HEK293 (cell line): ENCODE results near the gene CAPRIN1.
A peak's percentile ranks its signal among the peaks of the same experiment; 100 is the strongest.

ENCODE experiments used
- CTCF ChIA-PET: fragments of 350-600 bp; formaldehyde crosslinking; extraction: SDS; loops from one replicate; lab custom pipeline; 2021; ENCODE audit warnings: antibody characterized with exemption; lab: Yijun Ruan, JAX
- POLR2A ChIA-PET: fragments of 300-600 bp; formaldehyde crosslinking; extraction: SDS; loops from one replicate; lab custom pipeline; 2020; ENCODE audit warnings: antibody characterized with exemption, inconsistent platforms; lab: Yijun Ruan, JAX
- H3K27ac ChIP-seq: fragments of 200-500 bp; sonication (Bioruptor generic); 2 replicates; pipeline ENCODE4 v1.5.1; 2014; ENCODE audit warnings: low read depth, low read length, control low read depth, inconsistent platforms; ENCODE audit errors: extremely low read depth
- H3K36me3 ChIP-seq, 2 experiments: fragments of 200-500 bp in 1 of 2; sonication (Bioruptor generic) in 1 of 2; 1 replicate in 1 of 2; 2 replicates in 1 of 2; pipeline ENCODE4 v1.5.1; 2014 to 2017; ENCODE audit warnings: inconsistent platforms in 2 of 2, low read length in 2 of 2; ENCODE audit not compliant: control insufficient read depth in 2 of 2, insufficient read depth in 1 of 2
- H3K4me1 ChIP-seq: fragments of 200-500 bp; sonication (Bioruptor generic); 2 replicates; pipeline ENCODE4 v1.5.1; 2014; ENCODE audit warnings: mild to moderate bottlenecking, low read length, inconsistent platforms; ENCODE audit not compliant: control insufficient read depth, insufficient read depth
- H3K4me3 ChIP-seq: 2 replicates; pipeline ENCODE4 v1.5.1; 2011; ENCODE audit warnings: low read depth, mild to moderate bottlenecking, control low read depth, low read length, moderate library complexity
- H3K9me3 ChIP-seq: fragments of 200-500 bp; sonication (Bioruptor generic); 2 replicates; pipeline ENCODE4 v1.5.1; 2014; ENCODE audit warnings: low read depth, low read length, inconsistent platforms; ENCODE audit not compliant: control insufficient read depth, insufficient read depth
- GLIS1 ChIP-seq: fragments of 450-650 bp; formaldehyde crosslinking; IDR thresholded peaks from 2 replicates; pipeline ENCODE4 v1.5.1; 2016; ENCODE audit warnings: missing biosample characterization, missing genetic modification characterization
- MYNN ChIP-seq: fragments of 450-650 bp; formaldehyde crosslinking; IDR thresholded peaks from 2 replicates; pipeline ENCODE4 v1.5.1; 2016; ENCODE audit warnings: missing biosample characterization, missing genetic modification characterization, borderline replicate concordance
- PRDM1 ChIP-seq: fragments of 450-650 bp; formaldehyde crosslinking; IDR thresholded peaks from 2 replicates; pipeline ENCODE4; 2016; ENCODE audit warnings: missing biosample characterization, missing genetic modification characterization
- ZBTB1 ChIP-seq: fragments of 450-650 bp; formaldehyde crosslinking; IDR thresholded peaks from 2 replicates; pipeline ENCODE4 v1.5.1; 2016; ENCODE audit warnings: missing biosample characterization, missing genetic modification characterization
- ZBTB48 ChIP-seq: fragments of 450-650 bp; formaldehyde crosslinking; IDR thresholded peaks from 2 replicates; pipeline ENCODE4 v1.5.1; 2016; ENCODE audit warnings: missing biosample characterization, missing genetic modification characterization
- ZNF121 ChIP-seq: fragments of 450-650 bp; formaldehyde crosslinking; IDR thresholded peaks from 2 replicates; pipeline ENCODE4 v1.5.1; 2016; ENCODE audit warnings: missing biosample characterization, missing genetic modification characterization
- ZNF2 ChIP-seq: fragments of 450-650 bp; formaldehyde crosslinking; IDR thresholded peaks from 2 replicates; pipeline ENCODE4 v1.5.1; 2016; ENCODE audit warnings: missing biosample characterization, missing genetic modification characterization
- ZNF350 ChIP-seq: fragments of 450-650 bp; formaldehyde crosslinking; IDR thresholded peaks from 2 replicates; pipeline ENCODE4 v1.5.0; 2017; ENCODE audit warnings: missing biosample characterization, mild to moderate bottlenecking, missing genetic modification characterization
- ZNF416 ChIP-seq: fragments of 450-650 bp; formaldehyde crosslinking; IDR thresholded peaks from 2 replicates; pipeline ENCODE4 v1.5.1; 2016; ENCODE audit warnings: missing biosample characterization, missing genetic modification characterization
- ZNF555 ChIP-seq: fragments of 450-650 bp; formaldehyde crosslinking; conservative IDR thresholded peaks from 2 replicates; pipeline ENCODE4 v1.5.1; 2017; ENCODE audit warnings: missing biosample characterization, mild to moderate bottlenecking, missing genetic modification characterization, inconsistent platforms
- ZNF658 ChIP-seq: fragments of 450-650 bp; formaldehyde crosslinking; IDR thresholded peaks from 2 replicates; pipeline ENCODE4; 2016; ENCODE audit warnings: missing biosample characterization, missing genetic modification characterization
- ZNF777 ChIP-seq: fragments of 450-650 bp; formaldehyde crosslinking; IDR thresholded peaks from 2 replicates; pipeline ENCODE4 v1.5.1; 2017; ENCODE audit warnings: missing biosample characterization, missing genetic modification characterization, borderline replicate concordance
- TF ChIP-seq, protein P1 (sequence below): fragments of 450-650 bp; formaldehyde crosslinking; IDR thresholded peaks from 2 replicates; pipeline ENCODE4 v1.5.1; 2016; ENCODE audit warnings: missing biosample characterization, missing genetic modification characterization
- TF ChIP-seq, protein P2 (sequence below): fragments of 450-650 bp; formaldehyde crosslinking; IDR thresholded peaks from 2 replicates; pipeline ENCODE4 v1.5.1; 2016; ENCODE audit warnings: missing biosample characterization, missing genetic modification characterization
- TF ChIP-seq, protein P3 (sequence below): fragments of 450-650 bp; formaldehyde crosslinking; IDR thresholded peaks from 2 replicates; pipeline ENCODE4 v1.5.1; 2016; ENCODE audit warnings: missing biosample characterization, missing genetic modification characterization
- TF ChIP-seq, protein P4 (sequence below): fragments of 450-650 bp; formaldehyde crosslinking; IDR thresholded peaks from 2 replicates; pipeline ENCODE4 v1.5.1; 2016; ENCODE audit warnings: missing biosample characterization, missing genetic modification characterization, borderline replicate concordance

Gene CAPRIN1

DNA sequence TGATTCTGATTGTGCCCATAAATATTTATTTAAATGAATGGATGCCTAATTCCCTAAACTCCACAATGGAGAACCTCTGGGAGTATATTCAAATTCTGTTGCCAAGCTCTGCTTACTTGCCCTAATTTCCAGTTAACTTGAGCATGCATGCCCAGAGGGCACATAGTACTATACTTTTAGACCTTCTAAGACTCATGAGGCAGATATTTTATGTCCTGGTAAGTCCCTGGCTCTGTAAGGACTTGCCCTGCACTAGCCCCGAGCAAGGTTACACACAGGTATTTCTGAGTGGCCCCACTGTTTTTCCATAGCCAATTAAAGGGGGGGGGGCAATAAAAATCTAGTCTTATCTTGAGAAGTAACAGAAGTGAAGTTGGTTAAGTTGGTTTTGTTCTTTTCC is 21.1 kb upstream of the CAPRIN1 start (continued):
- TF ChIP-seq ZBTB1 (tag by site-specific recombination) (no peak), GLIS1 (tag by site-specific recombination) (no peak), ZBTB48 (no peak), ZNF555 (tag by site-specific recombination) (no peak), MYNN (tag by site-specific recombination) (no peak), ZNF658 (tag by site-specific recombination) (no peak), PRDM1 (no peak), ZNF777 (tag by site-specific recombination) (no peak), ZNF416 (tag by site-specific recombination) (no peak)
- TF ChIP-seq, protein P1, sequence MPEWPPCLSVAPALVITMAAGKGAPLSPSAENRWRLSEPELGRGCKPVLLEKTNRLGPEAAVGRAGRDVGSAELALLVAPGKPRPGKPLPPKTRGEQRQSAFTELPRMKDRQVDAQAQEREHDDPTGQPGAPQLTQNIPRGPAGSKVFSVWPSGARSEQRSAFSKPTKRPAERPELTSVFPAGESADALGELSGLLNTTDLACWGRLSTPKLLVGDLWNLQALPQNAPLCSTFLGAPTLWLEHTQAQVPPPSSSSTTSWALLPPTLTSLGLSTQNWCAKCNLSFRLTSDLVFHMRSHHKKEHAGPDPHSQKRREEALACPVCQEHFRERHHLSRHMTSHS (tag by site-specific recombination) = no peak
- TF ChIP-seq, protein P2, sequence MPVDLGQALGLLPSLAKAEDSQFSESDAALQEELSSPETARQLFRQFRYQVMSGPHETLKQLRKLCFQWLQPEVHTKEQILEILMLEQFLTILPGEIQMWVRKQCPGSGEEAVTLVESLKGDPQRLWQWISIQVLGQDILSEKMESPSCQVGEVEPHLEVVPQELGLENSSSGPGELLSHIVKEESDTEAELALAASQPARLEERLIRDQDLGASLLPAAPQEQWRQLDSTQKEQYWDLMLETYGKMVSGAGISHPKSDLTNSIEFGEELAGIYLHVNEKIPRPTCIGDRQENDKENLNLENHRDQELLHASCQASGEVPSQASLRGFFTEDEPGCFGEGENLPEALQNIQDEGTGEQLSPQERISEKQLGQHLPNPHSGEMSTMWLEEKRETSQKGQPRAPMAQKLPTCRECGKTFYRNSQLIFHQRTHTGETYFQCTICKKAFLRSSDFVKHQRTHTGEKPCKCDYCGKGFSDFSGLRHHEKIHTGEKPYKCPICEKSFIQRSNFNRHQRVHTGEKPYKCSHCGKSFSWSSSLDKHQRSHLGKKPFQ (tag by site-specific recombination) = no peak
- TF ChIP-seq, protein P3, sequence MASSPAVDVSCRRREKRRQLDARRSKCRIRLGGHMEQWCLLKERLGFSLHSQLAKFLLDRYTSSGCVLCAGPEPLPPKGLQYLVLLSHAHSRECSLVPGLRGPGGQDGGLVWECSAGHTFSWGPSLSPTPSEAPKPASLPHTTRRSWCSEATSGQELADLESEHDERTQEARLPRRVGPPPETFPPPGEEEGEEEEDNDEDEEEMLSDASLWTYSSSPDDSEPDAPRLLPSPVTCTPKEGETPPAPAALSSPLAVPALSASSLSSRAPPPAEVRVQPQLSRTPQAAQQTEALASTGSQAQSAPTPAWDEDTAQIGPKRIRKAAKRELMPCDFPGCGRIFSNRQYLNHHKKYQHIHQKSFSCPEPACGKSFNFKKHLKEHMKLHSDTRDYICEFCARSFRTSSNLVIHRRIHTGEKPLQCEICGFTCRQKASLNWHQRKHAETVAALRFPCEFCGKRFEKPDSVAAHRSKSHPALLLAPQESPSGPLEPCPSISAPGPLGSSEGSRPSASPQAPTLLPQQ (tag by site-specific recombination) = 0 out of 2 replicates have a peak, but pooled peaks have one; percentile 29

DNA sequence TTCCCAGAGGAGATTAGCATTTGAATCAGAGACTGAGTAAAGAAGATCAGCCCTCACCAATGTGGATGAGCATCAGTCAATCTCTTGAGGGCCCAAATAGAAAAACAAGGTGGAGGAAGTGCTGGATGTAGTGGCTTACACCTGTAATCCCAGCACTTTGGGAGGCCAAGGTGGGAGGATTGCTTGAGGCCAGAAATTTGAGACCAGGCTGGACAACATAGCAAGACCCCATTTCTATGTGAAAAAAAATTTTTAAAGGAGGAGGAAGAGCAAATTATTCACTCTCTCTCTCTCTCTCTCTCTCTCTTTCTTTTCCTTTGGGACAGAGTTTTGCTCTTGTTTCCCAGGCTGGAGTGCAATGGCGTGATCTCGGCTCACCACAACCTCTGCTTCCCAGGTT is 18.1 kb upstream of the CAPRIN1 start:
- CTCF ChIA-PET = interaction anchor here (0.7 kb wide), 1 partner anchor 45 kb away, joined by 5 read pairs; no protein-coding TSS in a partner anchor
- H3K36me3 ChIP-seq = no peaks in the 10 kb centered on the region
- no peak overlapping the region for H3K27ac ChIP-seq
- no peaks in the 10 kb centered on the region for H3K4me1 ChIP-seq
- H3K9me3 ChIP-seq = no peaks in the 10 kb centered on the region
- POLR2A ChIA-PET = no interaction called here
- no peak for TF ChIP-seq ZNF350 (tag by site-specific recombination)
- peak; percentile 45; the same call in 1 of the 2 replicates for TF ChIP-seq ZNF121 (tag by site-specific recombination)
- TF ChIP-seq ZNF2 (tag by site-specific recombination) = no peak
- TF ChIP-seq, protein P4, sequence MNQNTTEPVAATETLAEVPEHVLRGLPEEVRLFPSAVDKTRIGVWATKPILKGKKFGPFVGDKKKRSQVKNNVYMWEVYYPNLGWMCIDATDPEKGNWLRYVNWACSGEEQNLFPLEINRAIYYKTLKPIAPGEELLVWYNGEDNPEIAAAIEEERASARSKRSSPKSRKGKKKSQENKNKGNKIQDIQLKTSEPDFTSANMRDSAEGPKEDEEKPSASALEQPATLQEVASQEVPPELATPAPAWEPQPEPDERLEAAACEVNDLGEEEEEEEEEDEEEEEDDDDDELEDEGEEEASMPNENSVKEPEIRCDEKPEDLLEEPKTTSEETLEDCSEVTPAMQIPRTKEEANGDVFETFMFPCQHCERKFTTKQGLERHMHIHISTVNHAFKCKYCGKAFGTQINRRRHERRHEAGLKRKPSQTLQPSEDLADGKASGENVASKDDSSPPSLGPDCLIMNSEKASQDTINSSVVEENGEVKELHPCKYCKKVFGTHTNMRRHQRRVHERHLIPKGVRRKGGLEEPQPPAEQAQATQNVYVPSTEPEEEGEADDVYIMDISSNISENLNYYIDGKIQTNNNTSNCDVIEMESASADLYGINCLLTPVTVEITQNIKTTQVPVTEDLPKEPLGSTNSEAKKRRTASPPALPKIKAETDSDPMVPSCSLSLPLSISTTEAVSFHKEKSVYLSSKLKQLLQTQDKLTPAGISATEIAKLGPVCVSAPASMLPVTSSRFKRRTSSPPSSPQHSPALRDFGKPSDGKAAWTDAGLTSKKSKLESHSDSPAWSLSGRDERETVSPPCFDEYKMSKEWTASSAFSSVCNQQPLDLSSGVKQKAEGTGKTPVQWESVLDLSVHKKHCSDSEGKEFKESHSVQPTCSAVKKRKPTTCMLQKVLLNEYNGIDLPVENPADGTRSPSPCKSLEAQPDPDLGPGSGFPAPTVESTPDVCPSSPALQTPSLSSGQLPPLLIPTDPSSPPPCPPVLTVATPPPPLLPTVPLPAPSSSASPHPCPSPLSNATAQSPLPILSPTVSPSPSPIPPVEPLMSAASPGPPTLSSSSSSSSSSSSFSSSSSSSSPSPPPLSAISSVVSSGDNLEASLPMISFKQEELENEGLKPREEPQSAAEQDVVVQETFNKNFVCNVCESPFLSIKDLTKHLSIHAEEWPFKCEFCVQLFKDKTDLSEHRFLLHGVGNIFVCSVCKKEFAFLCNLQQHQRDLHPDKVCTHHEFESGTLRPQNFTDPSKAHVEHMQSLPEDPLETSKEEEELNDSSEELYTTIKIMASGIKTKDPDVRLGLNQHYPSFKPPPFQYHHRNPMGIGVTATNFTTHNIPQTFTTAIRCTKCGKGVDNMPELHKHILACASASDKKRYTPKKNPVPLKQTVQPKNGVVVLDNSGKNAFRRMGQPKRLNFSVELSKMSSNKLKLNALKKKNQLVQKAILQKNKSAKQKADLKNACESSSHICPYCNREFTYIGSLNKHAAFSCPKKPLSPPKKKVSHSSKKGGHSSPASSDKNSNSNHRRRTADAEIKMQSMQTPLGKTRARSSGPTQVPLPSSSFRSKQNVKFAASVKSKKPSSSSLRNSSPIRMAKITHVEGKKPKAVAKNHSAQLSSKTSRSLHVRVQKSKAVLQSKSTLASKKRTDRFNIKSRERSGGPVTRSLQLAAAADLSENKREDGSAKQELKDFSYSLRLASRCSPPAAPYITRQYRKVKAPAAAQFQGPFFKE (tag by site-specific recombination) = no peak
- no peak overlapping the region for H3K4me3 ChIP-seq
